Right lobe of liver (tissue), 6 donors: ENCODE data around the gene RASL10A. TPM values are rescaled to one million over a fixed set of nuclear protein-coding genes. Genes with fewer than 3 reads are reported as not detected.
A peak's percentile ranks its signal among the peaks of the same experiment; 100 is the strongest.

Experiments used
- ATAC-seq, 4 donors: fragments of 200-7000 bp; cut with Tn5 transposase; one replicate each; pipeline ENCODE4 v1.9.1; 2020; ENCODE audit warnings: mild to moderate bottlenecking in 4 of 4, moderate library complexity in 4 of 4
- DNase-seq, 3 donors: peaks; one replicate each; pipeline ENCODE4 v3.0.0-alpha.2; 2020
- H3K27ac ChIP-seq, 3 donors: fragments of 200-600 bp; one replicate each; pipeline ENCODE4 v1.8.0; 2022
- H3K27me3 ChIP-seq, 2 donors: fragments of 200-600 bp; one replicate each; pipeline ENCODE4 v1.8.0; 2022
- H3K36me3 ChIP-seq, 4 donors: fragments of 200-600 bp; sonication (generic) in 1 of 4; one replicate each; pipeline versions ENCODE4 v1.5.1 to v1.8.0; 2017 to 2022; ENCODE audit warnings: control low read depth in 1 of 4
- H3K4me1 ChIP-seq, 4 donors: fragments of 200-600 bp; sonication (generic) in 1 of 4; one replicate each; pipeline versions ENCODE4 v1.5.1 to v1.8.0; 2017 to 2022; ENCODE audit warnings: control low read depth in 1 of 4
- H3K4me3 ChIP-seq, 3 donors: fragments of 200-600 bp; one replicate each; pipeline ENCODE4 v1.8.0; 2022
- H3K9me3 ChIP-seq, 4 donors: fragments of 200-600 bp; sonication (generic) in 1 of 4; one replicate each; pipeline versions ENCODE4 v1.5.1 to v1.8.0; 2017 to 2022; ENCODE audit warnings: control low read depth in 1 of 4
- POLR2A ChIP-seq: fragments of 450-650 bp; IDR thresholded peaks from one replicate; pipeline ENCODE4 v1.6.1; 2017; ENCODE audit warnings: antibody characterized with exemption, mild to moderate bottlenecking
- WGBS: methylation state at CpG from one replicate; pipeline ENCODE4 v1.1.6; 2018; ENCODE audit warnings: low coverage, low lambda C conversion rate; ENCODE audit not compliant: insufficient coverage; ENCODE audit errors: missing lambda C conversion rate; 5-methylcytosine and 5-hydroxymethylcytosine counted together
- intact Hi-C, 2 donors: fragments of 100-400 bp; cut with DNase I; formaldehyde crosslinking; loops; one replicate each; pipeline versions ENCODE4 v1.11.2 to v1.14.1; 2022
- total RNA-seq, 6 experiments: library from RNA; depleted of rRNA in 2 of 6; stranded (reverse); fragments of >200 nt in 2 of 6; fragmentation: NEBNext Ultra II Directional in 3 of 6; extraction: Animal tissue kit (Norgen Biotek cat#: 25700) in 3 of 6; gene quantifications; one replicate each; pipeline versions ENCODE4 v1.1.0 to v1.2.4, GENCODE V29; 2016 to 2023
- TF ChIP-seq, protein P1 (sequence below), 4 donors: fragments of 200-600 bp in 3 of 4; fragments of 450-650 bp in 1 of 4; IDR thresholded peaks; one replicate each; pipeline versions ENCODE4 v1.5.1 to v1.8.0; 2016 to 2022; ENCODE audit warnings: antibody characterized with exemption in 4 of 4, mild to moderate bottlenecking in 2 of 4
- donor health status: DM: no; HTN: yes; CAD: no.
- donor health status: DM: no; HTN: no; CAD: no.
- donor health status: DM: no; HTN: no; CAD: no.
- donor health status: DM: no; HTN: yes; CAD: no.
- donor health status: DM: no; HTN: yes; CAD: no.

Gene RASL10A
- total RNA-seq, 6 experiments from 2014 or later: 0.32 to 1.2 (median 0.87) TPM

DNA sequence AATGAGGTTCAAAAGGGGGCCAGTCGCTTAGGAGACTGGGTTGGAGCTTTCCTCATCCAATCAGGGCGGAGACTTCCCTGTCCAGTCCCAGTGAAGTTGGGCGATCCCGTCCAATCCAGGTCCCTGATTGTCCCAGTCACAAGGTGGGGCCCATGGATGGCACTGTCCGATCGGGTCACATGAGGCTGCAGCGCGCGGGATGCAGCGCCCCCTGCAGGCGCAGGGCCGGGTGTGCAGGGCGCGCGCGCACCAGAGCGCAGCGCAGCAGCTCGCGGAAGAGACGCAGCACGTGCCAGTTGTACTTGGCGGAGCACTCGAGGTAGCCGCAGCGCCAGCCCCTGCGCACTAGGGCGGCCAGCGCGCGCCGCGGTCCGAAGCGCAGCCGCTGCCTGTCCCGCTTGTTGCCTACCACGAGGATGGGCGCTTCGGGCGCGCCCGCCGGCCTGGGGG lies 2.3 kb downstream of the RASL10A start:
- ATAC-seq (peak in 1 of 4 donors; percentile 7), DNase-seq (peak in 1 of 3 donors; percentile 54)
- no CpG with 5 or more reads among the region's 44 CpGs for WGBS
- TF ChIP-seq, protein P1, sequence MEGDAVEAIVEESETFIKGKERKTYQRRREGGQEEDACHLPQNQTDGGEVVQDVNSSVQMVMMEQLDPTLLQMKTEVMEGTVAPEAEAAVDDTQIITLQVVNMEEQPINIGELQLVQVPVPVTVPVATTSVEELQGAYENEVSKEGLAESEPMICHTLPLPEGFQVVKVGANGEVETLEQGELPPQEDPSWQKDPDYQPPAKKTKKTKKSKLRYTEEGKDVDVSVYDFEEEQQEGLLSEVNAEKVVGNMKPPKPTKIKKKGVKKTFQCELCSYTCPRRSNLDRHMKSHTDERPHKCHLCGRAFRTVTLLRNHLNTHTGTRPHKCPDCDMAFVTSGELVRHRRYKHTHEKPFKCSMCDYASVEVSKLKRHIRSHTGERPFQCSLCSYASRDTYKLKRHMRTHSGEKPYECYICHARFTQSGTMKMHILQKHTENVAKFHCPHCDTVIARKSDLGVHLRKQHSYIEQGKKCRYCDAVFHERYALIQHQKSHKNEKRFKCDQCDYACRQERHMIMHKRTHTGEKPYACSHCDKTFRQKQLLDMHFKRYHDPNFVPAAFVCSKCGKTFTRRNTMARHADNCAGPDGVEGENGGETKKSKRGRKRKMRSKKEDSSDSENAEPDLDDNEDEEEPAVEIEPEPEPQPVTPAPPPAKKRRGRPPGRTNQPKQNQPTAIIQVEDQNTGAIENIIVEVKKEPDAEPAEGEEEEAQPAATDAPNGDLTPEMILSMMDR (IDR thresholded peaks at IDR 0.05): peak; percentile 39 to 62 (median 48)
- TF ChIP-seq POLR2A: no peak
- no peak overlapping the region for H3K27ac ChIP-seq
- H3K27me3 ChIP-seq: peaks cover 0 to 9% of the 10 kb centered on the region in 2 donors
- no peaks in the 10 kb centered on the region for H3K36me3 ChIP-seq
- peaks cover 0 to 14% (median 5%) of the 10 kb centered on the region in 4 donors for H3K4me1 ChIP-seq
- intact Hi-C loops: no loop called here
- no peaks in the 10 kb centered on the region for H3K9me3 ChIP-seq
- H3K4me3 ChIP-seq: no peak overlapping the region

DNA sequence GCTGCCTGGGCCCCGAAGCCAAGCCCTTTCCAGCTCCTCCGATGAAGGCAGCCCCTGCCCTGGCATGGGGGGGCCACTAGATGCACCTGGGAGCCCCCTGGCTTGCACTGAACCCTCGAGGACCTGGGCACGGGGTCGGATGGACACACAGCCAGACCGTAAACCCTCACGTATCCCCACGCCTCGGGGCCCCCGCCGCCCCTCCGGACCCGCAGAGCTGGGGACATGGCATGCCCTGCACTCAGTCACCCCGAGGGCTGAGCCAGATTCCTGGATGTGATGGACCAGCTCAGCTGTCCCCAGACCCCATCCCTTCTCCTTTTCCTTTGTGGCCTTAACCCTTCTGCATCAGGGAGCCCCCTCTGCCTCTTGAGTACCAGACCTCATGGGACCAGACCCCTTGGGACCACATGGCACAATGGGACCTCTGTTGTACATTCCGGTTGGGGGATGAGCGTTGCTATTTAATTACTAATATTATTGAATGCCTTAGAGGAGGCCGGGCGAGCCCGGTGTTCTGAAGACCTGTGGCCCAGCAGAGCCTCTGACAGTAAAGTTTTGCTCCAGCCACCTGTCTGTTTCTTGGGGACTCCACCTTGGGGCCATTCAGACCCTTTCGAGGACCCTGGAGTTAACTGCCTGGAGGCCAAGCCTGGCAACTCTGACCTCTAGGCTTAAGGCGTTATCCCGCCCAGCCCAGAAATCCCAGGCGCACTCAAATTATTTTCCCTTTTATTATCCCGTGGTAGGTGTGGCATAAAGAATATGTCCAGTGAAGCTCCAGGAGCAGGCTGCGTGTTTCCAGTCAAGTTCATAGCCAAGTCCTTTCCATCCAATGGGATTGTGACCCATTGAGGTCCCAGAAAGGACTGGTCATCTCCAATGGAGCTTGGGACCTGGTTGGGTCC lies 3.0 kb downstream of the RASL10A start:
- H3K27me3 ChIP-seq: peaks cover 0 to 9% of the 10 kb centered on the region in 2 donors
- H3K4me3 ChIP-seq: no peak overlapping the region
- no peak overlapping the region for H3K27ac ChIP-seq
- DNase-seq (peak in 1 of 3 donors; percentile 58), ATAC-seq (no peak)
- no peaks in the 10 kb centered on the region for H3K9me3 ChIP-seq
- no peak for TF ChIP-seq POLR2A
- TF ChIP-seq, protein P1 (IDR thresholded peaks at IDR 0.05): no peak
- 85% methylated on average over 4 of the region's 25 CpGs for WGBS
- H3K36me3 ChIP-seq: no peaks in the 10 kb centered on the region
- intact Hi-C loops: no loop called here
- peaks cover 0 to 17% (median 7%) of the 10 kb centered on the region in 4 donors for H3K4me1 ChIP-seq

DNA sequence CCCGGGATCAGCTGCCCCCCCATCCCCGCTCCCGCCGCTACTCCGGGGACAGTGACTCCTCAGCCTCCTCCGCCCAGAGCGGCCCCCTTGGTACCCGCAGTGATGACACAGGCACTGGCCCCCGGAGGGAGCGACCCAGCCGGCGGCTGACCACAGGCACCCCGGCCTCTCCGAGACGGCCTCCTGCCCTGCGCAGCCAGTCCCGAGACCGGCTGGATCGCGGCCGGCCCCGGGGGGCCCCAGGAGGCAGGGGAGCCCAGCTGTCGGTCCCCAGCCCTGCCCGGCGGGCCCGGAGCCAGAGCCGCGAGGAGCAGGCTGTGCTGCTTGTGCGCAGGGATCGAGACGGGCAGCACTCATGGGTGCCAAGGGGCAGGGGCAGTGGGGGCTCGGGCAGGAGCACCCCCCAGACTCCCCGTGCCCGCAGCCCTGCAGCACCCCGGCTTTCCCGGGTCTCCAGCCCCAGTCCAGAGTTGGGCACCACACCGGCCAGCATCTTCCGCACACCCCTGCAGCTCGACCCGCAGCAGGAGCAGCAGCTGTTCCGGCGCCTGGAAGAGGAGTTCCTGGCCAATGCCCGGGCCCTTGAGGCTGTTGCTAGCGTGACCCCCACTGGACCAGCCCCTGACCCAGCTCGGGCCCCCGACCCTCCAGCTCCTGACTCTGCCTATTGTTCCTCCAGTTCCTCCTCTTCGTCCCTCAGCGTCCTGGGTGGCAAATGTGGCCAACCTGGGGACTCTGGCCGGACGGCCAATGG lies 3.9 kb downstream of the RASL10A start:
- Histone ChIP-seq H3K27ac (no peak overlapping the region), H3K4me1 (peaks cover 0 to 17% (median 7%) of the 10 kb centered on the region in 4 donors), H3K27me3 (peaks cover 0 to 9% of the 10 kb centered on the region in 2 donors), H3K36me3 (no peaks in the 10 kb centered on the region), H3K4me3 (no peak overlapping the region), H3K9me3 (no peaks in the 10 kb centered on the region)
- DNase-seq: peak in 2 of 3 donors; percentile 40 to 62
- intact Hi-C loops: no loop called here
- no peak for ATAC-seq
- 49% methylated on average over 2 of the region's 50 CpGs for WGBS
- TF ChIP-seq POLR2A: no peak
- TF ChIP-seq, protein P1 (IDR thresholded peaks at IDR 0.05): no peak

DNA sequence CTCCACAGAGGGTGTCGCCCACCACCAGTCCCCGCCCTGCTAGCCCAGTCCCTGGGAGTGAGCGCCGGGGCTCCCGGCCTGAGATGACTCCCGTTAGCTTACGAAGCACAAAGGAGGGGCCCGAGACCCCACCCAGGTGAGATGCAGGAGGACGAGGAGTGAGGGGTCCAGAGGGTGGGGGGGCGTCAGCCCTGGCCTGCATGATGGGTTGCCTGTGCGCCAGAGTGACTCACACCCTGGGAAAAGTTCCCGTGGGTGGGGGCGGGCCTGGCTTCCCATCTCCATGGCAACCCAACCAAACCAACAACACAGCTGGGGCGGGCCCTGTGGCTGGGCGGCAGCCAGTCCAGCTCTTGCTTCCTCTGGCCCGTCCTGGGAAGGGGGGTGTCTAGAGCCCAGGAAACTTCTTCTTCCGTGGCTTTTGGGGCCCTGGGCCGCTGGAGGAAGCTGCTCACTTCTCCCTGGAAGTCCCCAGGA lies 4.6 kb downstream of the RASL10A start:
- no peaks in the 10 kb centered on the region for H3K36me3 ChIP-seq
- intact Hi-C loops: no loop called here
- H3K27me3 ChIP-seq: peaks cover 0 to 9% of the 10 kb centered on the region in 2 donors
- no peaks in the 10 kb centered on the region for H3K9me3 ChIP-seq
- H3K4me1 ChIP-seq: peaks cover 0 to 17% (median 9%) of the 10 kb centered on the region in 4 donors
- no peak overlapping the region for H3K4me3 ChIP-seq
- DNase-seq (peak; percentile 93 to 95 (median 93)), ATAC-seq (peak; percentile 72 to 77 (median 74))
- no peak for TF ChIP-seq POLR2A
- TF ChIP-seq, protein P1 (IDR thresholded peaks at IDR 0.05): no peak
- H3K27ac ChIP-seq: peak overlapping the region in 2 of 3 donors; percentile 10 to 13
- 40% methylated on average over 5 of the region's 18 CpGs for WGBS
